GM19468 (cell line): ENCODE data around the gene PSRC1.
"Not testable (repeated sequence)": the region's sequence is repeated elsewhere in the genome, so short reads cannot be mapped to it uniquely, and the experiment has no call there.

ENCODE experiments used
- ATAC-seq: cut with Tn5 transposase; IDR thresholded peaks from one replicate; pipeline ENCODE4 v1.9.1; 2021; ENCODE audit warnings: mild to moderate bottlenecking, moderate library complexity, moderate number of reproducible peaks; ENCODE audit not compliant: unreplicated experiment; ENCODE audit errors: extremely low read depth

PSRC1 gene

DNA sequence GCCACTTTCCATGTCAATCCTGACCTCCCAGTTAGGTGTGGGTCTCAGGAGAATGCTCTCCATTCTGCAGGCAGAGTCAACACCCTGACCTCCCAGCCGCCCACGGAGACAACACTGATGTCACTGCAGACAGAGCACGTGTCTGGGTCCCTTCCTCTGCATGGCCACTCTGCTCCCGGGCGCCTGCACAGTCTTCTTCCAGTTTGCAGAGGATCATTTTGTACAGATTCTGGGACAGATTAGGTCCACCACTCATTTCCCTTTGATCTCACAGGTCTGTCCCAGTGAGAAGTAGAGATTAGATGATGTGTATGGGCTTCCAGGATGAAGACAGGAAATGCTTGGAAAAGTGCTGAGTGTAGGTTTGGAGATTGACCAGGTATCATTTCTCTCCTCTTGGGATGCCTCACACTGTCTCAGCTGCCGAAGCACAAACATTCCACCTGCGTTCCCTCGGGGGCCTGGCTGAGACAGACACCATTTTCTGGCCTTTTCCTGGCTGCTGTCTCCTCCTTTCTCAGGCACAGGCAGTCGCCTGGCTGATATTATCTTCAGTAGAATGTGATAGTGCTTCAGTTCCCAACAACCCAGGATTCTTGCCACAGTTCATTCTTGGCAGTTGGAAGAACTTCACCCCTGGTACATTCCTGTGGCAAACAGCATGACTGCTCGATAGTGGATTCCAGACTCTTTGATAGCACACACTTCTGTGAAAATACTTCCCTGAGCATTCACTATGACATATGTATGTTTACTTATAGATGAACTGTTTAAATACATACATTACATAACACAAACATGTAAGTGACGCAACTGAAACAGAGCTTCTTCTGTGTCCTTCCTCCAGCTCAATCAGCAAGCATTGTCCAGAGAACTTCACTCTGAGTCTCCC lies 16.0 kb upstream of the PSRC1 start:
- no peak for ATAC-seq

DNA sequence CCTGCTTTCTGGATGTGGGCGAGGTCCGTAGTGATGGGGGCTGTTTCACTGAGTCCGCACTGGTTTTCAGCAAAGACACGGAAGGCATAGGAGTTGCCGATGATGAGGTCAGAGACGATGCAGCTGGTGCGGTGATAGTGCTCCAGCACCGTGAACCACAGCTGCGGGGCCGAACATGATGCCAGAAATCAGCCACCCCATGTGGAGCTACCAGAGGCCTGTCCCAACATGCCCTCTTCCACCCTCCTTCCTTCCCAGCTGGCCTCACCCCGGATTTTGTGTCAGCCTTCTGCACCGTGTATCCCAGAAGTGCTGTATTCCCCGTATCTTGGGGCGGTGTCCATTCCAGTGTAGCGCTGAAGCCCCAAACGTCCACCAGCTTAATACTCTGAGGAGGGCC lies 13.8 kb upstream of the PSRC1 start:
- ATAC-seq = no peak

DNA sequence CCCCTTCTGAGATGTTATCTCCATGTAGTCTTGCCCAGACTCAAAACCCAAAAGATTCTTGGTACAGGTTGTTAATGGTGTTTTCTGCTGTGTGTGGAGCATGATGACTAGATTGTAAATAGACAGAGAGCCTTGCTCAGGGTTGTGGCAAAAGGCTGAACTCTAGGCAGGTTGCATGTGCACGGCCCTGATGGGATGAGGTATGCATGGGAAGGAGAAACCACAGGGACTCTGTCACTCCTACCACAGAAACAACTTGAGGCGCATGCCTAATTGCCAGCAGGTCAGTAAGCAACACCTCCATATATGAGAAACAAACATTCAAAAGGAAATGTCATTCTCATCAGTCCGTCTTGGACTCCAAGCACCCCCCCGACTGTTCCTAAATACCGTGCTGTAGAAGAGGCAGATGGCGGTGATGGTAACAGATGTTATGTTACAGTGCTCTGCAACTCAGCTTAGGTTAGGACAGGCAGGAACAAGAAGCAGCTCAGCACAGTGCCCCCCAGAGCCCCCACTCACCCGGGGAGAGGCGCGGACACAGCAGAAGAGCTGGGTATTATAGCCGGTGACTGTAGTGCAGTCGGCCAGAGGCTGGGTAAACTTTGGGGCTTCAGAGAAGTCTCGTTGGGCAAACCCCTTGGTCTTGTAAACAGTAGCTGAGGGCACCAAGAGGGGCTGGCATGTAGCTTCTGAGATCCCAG lies 12.9 kb upstream of the PSRC1 start:
- ATAC-seq = no peak

DNA sequence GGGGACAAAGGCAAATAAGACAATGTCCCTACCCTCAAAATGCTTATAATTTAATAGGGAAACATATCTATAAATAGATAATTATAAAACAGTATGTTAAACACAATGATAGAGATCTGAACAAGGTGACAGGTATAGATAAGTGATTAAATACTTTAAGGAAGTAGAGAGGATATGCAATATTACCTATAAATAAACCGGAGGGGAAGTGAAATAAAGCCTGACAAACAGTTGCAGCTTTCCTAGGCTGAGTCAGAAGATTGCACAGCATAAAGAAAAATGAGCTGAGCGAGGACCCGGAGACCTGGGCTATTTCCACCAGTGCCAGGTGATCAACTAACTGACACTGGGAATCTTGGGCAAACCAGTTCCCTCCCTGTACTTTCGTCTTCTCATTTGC lies 11.5 kb upstream of the PSRC1 start:
- ATAC-seq = no peak

DNA sequence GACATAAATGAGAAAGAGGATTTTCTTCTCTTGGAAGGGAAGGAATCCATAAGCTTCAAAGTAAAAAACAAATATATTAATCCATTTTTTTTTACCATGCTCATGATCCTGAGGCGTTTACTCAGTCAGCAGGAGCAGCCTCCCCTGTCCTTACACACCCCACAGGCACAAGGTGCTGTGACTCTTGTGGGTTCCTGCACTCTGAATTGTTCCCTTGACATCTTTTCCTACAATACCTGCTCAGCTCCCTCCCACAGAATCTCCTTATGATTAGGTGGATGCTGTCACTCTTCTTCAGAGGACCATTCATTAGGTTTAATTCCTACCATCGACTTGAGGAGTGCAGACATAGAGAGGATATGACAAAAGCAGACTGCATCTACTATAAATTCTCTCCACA lies 10.1 kb upstream of the PSRC1 start:
- ATAC-seq = no peak

DNA sequence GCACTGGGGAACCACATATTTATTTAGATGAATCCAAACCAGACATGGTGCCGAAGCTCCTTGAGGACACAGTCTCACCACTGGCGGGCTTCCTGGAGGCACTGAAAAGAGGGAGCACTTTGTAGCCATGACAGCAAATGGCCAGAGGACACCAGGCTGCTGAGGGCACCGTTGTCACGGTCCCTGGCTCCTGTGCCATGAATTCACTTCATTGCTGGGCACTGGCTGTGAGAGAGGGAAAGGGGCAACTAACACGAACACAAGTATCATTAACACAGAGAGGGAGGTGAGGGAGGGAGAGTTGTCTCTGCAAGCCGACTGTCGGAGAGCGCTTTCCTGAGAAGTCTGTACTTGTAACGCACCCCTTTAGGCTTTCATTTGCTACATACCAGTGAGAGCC lies 9.4 kb upstream of the PSRC1 start:
- no peak for ATAC-seq

DNA sequence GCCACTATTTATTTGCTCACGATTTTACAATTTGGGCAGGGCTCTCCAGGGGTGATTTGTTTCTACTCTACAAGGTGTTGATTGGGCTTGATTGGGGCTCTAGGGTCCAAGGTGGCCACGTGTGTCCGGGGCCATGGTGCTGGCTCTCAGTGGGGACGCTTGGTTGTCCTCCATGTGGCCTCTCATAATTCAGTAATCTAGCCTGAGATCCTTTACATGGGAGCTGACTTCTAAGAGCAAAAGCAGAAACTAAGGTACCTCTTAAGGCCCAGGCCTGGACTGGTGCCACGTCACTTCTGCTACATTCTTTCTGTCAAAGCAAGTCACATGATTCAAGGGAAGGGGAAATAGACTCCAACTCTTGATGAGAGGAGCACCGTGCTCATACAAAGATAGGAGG lies 8.1 kb upstream of the PSRC1 start:
- ATAC-seq = no peak

DNA sequence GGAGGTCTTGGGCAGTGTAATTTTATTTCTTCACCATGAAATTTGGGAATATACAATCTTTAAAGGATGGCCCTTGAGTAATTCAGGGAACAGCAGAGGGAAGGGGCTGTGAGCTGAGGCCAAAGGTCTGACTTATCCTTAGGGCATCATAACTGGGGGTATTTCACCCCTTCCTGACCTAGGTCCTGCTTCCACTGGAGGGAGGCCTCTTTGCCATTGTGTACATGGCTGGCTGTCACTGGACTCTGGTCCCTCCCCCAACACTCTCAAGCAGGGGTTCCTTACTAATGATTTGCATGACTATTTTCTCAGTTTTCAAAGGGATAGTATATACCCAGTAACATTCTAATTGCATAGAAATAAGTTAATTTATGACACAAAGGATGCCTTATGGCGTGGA lies 7.2 kb upstream of the PSRC1 start:
- no peak for ATAC-seq

DNA sequence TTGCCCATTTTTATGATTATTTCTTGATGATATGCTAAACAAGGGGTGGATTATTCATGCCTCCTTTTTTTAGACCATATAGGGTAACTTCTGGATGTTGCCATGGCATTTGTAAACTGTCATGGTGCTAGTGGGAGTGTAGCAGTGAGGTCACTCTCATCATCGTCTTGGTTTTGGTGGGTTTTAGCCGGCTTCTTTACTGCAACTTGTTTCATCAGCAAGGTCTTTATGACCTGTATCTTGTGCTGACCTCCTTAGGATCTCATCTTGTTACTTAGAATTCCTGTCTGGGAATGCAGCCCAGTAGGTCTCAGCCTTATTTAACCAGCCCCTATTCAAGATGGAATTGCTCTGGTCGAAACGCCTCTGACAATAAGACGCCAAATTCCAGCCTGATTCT lies 3.8 kb upstream of the PSRC1 start:
- not testable (repeated sequence) for ATAC-seq

DNA sequence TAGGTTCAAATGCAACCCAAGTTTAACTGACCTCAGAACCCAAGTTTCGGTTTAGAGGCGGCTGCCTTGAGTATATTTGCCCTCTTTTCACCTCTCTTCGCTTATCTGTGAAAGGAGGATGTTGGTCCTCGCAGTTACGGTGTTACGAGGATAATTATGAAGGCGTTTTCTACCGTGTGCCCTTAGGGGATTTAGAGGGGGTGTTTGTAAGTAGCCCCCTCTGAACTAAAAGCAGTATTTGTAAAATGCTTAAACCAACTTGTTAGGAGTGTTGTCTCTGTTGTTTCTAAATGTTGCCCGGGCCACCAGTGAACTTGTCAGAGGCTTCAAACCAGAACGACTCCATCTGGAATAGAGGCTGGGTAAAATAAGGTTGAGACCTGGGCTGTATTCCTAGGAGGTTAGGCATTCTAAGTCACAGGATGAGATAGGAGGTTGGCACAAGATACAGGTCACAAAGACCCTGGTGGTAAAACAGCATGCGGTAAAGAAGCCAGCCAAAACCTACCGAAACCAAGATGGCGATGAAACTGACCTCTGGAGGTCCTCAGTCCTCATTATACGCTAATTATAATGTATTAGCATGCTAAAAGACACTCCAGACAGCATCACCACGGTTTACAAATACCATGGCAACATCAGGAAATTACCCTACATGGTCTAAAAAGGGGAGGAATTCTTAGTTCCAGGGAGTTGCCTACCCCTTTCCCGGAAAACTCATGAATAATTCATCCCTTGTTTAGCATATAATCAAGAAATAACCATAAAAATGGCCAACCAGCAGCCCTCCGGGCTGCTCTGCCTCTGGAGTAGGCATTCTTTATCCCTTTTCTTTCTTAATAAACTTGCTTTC lies 1.0 kb upstream of the PSRC1 start:
- ATAC-seq = no peak

DNA sequence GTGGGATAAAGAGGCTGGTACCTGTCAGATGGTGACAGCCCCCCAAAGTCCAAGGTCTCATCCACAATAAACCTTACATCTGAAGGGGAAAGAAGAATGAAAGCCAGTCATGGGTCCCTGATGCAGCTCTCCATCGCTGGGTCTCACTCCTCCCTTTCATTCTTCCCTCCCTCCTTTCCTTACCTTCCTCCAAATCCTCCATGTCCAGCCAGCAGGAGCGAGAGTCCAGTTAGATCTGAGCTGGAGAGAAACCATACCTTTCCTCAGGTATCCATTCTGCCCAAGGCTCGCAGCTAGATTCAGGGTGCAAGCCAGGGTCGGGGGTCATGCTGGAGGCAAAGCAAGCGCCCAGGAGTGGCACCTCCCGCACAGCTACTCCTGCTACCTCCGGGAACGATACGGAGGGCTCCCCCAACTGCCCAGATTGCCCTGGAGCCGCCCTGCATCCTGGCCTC lies 421 bp downstream of the PSRC1 start:
- ATAC-seq = no peak

DNA sequence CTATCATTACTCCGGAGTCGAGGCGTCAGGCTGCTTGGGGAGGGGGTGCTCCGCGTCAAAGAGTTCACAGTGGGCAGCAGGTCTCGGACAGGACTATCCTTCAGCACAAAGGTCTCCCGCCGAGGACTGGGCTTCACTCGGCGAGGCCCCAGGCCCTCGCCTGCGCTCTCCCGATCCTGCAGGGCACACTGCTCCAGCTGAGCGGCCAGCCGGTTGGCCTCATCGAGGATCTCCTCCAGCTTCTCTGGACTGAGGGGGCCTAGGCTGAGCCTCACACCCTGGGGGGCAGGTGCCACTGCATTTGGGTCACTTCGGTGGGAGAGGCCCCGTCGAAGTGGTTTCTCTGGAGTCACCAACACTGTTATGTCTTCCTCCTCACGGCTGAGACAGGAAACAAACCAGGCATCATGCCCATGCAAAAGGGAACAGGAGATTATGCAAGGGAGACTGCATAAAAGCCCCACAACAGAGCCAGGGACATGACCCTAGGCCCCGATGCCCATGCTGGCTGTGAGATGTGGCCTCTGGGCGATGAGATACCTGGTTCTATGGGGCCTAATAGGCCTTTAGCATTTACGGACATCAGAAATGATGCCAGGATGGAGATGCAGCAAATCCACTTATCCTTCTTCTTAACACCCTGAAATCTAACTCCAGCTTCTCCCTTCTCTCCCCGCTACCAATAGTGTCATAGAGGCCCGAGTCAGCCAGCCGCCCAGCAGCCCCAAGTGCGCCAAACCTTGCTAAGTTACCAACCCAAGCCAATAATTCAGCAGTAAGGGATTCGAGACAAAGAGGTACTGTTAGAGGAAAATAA lies 1.1 kb downstream of the PSRC1 start:
- ATAC-seq = no peak

DNA sequence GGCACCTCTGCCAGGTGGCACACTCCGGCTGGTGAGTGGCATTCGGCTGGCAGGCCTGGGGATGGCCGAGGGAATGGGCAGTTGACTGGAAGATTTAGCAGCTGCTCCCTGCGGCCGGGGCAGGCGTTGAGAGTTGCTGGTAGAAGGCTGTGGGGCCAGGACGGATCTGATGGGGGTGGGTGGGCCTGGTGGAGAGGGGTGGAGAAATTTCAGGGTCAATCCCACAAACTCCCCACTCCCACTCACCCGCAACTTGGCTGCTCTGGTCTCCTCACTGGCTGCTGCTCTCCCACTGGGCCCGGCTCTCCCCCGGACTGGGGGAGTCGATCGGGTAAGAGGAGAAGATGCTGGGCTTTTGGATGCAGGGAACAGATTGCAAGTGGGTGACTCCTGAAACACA lies 2.1 kb downstream of the PSRC1 start:
- no peak for ATAC-seq

DNA sequence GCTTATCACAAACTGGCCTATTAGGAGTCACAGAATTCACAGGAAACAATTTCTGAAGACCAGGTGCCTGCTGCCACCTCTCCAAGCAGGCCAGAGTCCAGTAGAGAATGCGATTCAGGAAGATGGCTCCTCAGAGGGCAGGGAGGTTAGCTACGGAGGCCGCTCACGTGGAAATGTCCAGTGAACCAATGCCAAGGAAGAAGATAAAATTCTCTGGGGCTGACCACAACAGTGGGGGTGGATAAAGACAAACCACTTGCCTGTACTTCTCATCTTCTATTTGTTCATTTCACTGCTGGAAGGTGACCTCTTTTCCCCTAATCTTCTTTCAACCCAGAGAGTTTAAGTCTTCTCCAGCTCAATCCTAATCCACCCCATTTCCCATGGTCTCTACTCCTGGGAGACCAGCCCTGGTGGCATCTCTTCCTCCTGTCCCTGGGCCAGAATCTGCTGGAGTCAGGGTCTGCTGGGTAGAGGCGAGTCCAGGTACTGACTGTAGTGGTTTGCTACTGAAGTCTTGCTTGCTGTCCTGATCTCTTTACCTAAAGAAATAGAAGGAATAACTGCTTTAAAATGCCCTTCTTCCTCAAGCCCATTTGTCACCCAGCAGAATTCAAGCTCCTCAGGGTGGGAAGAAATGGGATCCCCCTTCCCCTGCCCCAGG lies 3.2 kb downstream of the PSRC1 start:
- no peak for ATAC-seq

DNA sequence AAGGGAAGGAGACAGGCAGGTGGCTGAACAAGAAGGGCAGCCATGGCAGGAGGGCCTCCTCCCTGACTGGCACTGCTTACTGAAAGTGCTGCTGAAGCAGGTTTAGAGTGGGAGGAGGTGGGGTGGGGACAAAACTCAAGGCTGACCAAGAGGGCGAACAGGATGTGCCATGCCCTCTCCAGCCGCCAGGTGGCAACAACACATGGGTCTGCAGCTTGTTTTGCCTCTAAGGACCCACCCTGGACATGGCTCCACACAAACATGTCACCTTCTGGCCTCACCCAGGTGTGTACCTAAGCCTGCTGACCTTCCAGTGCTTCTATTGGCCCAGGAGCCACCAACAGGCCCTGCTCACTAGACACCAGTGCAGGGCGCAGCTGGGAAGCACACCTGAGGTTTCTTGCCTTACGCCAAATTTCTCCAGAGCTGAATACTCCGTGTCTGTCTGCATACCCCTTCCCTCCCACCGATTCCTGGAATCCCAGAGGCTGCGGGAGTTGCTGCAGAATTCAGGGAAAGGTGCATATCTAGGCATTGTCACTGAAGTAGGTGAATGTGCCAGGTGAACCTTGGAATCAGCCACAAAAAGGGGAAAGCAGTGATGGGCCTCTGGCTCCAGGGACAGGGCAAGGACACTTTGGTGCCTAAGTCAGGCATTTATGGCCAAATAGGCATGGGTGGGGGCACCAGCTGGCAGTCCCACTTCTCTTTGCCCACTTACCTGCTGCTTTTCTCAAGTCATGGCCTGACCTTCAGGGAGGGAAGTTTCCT lies 5.3 kb downstream of the PSRC1 start:
- no peak for ATAC-seq

DNA sequence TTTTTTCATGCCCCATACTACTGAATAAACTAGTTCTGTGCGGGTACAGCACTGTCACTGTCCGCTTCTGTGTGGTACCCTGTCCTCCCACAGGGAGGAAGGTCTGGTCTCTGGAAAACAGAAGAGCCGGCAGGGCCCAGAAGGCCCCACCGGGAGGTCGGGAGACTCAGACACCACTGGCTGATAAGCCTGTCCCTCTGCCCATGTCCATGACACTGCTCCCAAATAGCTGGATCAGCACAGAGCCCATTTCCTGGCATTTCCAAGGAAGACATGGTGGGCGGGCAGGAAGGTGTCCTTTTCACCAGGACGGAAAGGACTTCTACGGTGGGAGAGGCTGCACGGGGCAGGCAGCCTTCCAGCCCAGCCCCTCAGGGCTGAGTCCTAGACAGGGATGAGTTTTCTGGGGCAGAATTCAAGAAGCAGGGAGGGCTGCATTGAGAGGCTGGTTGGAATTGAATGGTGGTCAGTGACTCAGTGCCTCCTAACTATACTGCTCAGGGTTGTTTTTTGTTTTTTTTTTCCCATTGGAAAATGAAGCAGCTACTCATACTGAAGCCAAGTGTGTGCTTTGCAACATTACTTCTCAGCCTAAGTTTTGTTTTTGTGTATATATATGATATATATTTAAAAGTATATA lies 7.1 kb downstream of the PSRC1 start:
- no peak for ATAC-seq

DNA sequence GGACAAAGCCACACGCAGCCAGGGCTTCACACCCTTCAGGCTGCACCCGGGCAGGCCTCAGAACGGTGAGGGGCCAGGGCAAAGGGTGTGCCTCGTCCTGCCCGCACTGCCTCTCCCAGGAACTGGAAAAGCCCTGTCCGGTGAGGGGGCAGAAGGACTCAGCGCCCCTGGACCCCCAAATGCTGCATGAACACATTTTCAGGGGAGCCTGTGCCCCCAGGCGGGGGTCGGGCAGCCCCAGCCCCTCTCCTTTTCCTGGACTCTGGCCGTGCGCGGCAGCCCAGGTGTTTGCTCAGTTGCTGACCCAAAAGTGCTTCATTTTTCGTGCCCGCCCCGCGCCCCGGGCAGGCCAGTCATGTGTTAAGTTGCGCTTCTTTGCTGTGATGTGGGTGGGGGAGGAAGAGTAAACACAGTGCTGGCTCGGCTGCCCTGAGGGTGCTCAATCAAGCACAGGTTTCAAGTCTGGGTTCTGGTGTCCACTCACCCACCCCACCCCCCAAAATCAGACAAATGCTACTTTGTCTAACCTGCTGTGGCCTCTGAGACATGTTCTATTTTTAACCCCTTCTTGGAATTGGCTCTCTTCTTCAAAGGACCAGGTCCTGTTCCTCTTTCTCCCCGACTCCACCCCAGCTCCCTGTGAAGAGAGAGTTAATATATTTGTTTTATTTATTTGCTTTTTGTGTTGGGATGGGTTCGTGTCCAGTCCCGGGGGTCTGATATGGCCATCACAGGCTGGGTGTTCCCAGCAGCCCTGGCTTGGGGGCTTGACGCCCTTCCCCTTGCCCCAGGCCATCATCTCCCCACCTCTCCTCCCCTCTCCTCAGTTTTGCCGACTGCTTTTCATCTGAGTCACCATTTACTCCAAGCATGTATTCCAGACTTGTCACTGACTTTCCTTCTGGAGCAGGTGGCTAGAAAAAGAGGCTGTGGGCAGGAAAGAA lies 8.1 kb downstream of the PSRC1 start:
- no peak for ATAC-seq
